SKM-1 treated with dmso at 0.1 percent for 144 hours (cell line): ENCODE data around the gene FNBP1.
"Not testable (repeated sequence)": the region's sequence is repeated elsewhere in the genome, so short reads cannot be mapped to it uniquely, and the experiment has no call there.

Experiments
- DNase-seq: peaks from one replicate; lab custom pipeline; 2025; ENCODE audit not compliant: unreplicated experiment; lab: John Stamatoyannopoulos, UW

The FNBP1 gene

DNA sequence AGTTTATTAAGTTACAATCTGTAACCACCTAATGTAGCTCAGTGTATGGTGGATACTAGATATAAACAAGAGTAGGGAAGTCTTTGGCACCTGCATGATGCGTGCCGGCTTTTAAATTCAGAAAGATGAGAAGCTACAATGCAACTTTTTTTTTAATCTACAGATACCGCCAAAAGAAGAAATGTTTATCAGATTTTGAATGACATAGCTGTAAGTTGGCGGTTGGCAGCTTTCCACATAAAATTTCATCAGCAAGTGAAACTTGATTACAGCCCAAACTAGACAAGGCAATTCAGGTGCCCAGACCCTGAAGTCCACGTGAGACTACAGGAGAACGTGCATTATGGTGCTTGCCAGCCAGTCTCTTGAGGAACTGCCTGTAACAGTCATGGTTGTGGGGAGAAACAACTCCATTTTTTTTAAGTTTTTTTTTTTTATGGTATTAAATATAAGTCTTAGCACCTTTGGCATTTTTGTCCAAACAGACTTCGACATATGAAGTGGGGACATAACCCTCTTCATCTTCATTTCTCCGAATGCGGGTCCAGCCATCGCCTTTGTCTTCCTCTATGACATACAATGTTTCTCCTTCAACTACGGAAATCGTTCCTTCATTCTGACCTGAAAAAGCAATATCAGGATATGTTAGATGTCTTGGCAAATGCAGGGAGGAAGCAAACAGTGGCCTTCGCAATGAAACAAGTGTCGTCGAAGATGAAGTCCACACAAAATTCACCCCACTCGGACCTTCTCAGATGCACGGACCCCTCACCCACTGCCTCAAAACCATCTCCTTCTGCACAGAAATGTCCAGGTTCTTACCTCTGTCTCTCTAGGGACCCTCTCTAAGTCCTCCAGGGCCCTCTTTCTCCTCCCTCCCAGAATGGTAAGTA is 147.4 kb downstream of the FNBP1 start:
- DNase-seq: no peak

DNA sequence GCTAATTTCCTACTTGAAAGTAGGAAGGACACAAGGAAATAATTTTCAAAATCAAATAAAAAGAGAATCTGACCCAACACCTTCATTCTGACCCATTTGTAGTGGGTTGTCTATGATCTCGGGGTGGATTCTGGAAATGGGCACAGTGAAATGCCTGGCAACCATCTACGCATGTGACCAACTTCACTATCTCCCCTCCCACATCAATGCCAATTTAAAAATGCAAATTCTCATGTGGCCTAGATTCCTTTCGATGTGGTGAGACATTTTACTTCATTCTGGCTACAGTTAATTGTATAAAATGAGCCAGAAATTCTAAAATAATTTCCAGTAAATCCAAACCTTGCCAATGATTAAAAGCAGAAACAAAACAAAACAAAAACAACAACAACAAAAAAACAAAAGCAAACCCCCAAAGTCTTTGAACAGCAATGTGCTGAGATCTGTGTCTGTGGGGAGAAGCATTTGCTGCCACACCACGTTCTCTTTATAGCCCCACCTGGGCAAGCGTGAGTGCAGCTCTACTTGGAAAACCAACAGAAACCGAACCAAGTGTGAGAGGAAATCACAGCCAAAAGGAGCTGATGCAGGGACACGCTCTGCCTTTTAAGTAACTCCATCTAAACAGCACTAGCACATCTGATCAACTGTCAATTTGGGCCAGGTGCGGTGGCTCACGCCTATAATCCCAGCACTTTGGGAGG is 148.7 kb downstream of the FNBP1 start:
- DNase-seq: no peak

- no peak for DNase-seq
Measured at GRCh38 chr9:129891569-129891968, 151.4 kb downstream of the FNBP1 start.

DNA sequence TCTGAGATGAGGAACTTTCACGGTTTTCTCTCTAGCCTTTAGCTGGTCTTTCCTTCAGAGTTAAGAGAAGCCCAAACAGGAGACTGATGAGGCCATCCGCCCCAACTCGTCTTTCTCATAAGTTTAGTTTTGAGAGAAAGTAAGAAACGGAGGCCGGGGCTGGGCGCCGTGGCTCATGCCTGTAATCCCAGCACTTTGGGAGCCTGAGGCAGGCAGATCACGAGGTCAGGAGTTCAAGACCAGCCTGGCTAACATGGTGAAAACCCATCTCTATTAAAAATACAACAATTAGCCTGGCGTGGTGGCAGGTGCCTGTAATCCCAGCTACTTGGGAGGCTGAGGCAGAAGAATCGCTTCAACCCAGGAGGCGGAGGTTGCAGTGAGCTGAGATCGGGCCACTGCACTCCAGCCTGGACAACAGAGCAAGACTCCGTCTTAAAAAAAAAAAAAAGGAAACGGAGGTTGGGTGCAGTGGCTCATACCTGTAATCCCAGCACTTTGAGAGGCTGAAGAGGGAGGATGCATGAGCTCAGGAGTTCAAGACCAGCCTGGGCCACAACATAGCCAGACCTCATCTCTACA is 152.2 kb downstream of the FNBP1 start:
- DNase-seq: not testable (repeated sequence)

GRCh38 chr9:129889941-129890717 is 152.9 kb downstream of the FNBP1 start:
- DNase-seq: peak; percentile 60

- no peak for DNase-seq
Measured at GRCh38 chr9:129889122-129889940, 153.7 kb downstream of the FNBP1 start.

DNA sequence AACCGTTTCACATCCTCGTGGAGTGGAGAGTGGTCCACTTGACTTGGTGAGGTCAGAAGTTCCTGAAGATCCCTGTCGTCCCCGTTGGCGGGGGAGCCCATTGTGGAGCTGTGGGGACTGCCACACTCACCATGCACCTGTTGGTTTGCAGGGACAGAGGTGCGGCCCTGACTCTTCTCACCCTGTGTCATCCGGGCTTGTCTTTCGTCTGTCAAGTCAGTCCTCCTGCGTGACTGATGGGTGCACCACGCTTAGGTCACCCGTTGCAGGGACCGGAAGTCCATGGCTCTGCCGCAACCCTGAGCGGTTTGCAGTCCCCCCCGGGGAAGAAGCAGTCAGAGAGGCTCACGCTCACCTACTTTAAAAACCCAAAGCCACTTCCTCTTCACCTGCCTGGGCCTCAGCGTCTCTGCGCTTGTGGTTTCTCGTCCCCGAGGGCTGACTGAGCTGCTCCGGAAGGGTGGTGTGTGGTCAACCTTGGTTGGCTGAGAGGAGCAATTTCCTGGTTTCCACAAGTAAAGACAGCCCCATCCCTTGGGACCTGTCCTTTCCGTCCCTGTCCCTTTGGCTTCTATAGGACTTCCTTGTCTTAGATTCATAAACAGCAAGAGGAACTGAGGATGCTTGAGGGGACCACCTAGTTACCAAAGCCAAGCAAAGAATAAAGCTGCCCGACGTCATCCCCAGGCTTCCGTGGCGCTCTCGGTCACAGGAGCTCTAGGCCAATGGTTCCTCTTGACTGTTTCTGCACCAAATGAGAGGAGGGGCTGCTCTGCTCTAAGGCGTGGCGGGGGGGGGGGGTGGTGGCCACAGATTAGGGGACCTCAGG is 154.5 kb downstream of the FNBP1 start:
- peak; percentile 98 for DNase-seq

- peak; percentile 28 for DNase-seq
Measured at GRCh38 chr9:129887334-129888292, 155.4 kb downstream of the FNBP1 start.

- no peak for DNase-seq
Measured at GRCh38 chr9:129886226-129887174, 156.5 kb downstream of the FNBP1 start.

DNA sequence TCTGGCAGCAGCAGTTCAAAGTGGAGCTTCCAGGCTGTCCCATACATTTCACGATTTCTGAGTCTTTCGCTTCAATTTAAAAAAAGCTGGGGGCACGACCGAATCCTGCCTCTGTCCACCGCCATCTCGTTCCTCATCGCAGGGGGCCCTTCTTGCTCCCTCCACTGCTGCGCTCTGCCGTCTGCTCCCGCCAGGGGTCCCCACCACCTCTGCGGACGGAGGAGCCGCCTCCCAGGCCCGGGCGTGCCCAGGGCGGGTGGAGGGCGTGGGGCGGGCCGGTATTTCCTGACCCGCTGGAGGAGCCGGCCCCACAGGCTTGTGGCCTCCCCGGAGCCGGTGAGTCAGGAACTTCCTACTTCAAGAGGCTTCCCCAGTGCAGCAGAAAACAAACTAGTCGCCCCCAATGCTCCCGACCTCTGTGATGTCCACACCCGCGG is 157.3 kb downstream of the FNBP1 start:
- DNase-seq: peak; percentile 94

DNA sequence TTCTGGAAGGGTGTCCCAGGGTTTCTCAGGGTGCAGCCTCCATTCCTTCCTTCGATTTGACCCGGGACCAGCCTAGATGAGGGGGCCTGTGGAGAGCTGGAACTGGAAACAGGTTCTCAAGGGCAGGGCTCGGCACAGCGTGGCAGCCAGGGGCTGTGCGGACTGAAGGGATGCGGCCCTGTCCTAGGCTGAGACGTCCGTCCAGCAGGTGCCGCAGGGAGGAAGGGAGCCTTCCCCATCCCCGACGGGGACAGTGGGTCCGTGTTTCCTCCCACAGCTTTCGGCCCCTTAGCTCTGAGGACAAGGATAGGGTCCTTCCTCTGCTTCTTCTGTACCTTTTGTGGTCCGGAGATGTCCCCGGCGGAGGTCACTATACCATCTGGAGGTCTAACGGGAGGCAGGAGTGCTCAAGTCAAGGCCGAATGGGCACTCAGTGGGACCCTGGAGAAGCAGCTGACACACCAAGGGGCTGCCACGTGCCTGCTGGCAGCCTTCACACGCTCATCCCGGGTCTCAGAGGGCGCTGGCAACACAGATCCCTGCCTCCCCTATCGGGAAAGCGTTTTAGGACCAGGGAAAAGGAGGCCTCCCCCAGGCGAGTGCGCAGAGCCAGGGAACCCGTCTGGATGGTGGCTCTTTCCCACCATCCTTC is 157.8 kb downstream of the FNBP1 start:
- DNase-seq: no peak

DNA sequence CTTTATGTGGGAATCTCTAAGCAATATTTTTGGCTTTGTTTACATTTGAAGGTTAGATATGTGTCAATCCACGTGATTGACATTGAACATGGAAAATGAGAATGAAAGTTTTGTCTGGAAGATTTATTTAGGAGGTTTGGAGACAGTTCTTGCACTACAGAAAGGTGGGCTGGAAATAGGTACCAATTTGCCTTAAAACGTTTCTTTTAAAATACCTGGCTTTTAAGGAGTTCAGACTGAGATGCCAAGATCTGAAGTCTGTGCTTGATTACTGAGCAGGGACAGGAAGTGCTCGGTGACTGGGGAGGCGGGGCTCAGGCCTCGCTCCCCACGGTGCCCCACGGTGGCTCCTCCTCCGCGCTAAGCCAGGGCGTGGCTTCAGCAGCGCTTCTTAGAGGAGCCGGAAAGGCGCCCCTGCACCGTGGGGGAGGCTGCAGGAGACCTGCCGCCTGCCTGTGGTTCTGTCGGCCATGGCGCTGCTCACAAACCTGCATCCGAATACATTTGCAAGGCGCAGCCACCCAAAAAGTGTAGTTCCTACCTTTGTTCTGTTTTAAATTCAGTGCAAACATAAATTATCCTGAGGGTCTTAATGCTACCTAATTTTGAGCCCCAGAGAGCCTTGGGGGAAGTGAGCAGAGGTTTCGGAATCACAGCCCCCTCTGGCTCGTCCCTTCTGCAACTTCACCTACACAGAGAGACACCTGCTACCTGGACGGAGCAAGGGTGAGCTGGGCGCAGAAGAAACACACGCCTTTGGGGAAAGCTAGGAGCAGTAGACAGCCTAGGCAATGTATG is 158.6 kb downstream of the FNBP1 start:
- peak; percentile 87 for DNase-seq

GRCh38 chr9:129881547-129882324 is 161.3 kb downstream of the FNBP1 start:
- no peak for DNase-seq

DNA sequence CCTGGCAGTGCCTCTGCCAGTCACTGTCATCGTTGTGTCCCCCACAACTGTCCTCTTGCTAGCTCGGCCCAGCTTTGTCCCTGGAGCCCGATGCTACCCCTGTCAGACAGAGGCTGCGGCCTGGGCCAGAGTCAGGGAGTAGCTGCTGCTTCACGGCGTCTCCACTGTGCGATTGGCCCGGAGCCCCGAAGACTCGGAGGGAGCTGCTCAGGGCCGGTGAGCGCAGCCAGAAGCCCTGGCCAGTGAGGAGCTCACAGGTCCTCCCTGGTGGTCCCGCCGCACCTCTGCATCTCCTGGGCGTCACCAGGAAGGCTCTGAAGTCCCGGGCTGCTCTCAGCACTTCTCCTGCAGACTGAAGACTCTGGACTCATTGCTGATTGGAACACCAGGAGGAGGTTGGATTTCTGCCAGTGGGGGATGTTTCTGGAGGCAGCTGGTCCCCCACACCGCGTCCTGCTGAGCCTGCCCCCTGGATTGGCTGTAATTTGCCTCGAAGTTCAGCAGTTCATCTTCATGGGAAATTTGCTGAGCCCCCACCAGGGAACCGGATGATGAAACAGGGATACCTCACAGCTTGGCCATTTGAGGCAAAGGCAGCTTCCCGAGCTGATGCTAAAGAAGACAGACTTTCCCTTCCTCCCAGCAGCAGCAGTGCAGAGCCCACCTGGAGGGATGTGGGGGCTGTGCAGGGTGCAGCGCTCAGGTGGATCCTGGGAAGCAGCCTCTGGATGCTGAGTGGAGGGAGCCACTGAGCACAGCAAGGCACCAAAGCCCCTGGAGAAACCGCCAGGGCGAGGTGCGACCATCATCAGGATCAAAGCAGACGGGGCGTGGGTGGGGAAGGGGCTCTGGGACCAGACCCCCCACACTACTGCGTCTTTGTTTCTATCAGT is 162.1 kb downstream of the FNBP1 start:
- DNase-seq: no peak
